Neutrophil (primary cell): Measurements from ENCODE around the gene INHBA.

Experiments used
- H3K27ac ChIP-seq: fragments of 200-600 bp; sonication (generic); 2 replicates; pipeline ENCODE4 v1.5.1; 2016; ENCODE audit warnings: mild to moderate bottlenecking, moderate library complexity
- H3K27me3 ChIP-seq: fragments of 200-600 bp; sonication (generic); 2 replicates; pipeline ENCODE4 v1.6.0; 2016; ENCODE audit warnings: mild to moderate bottlenecking
- H3K36me3 ChIP-seq: fragments of 200-600 bp; sonication (generic); 2 replicates; pipeline ENCODE4 v1.5.1; 2017
- H3K4me1 ChIP-seq, 2 experiments: fragments of 200-600 bp in 1 of 2; sonication (generic) in 1 of 2; 1 replicate in 1 of 2; 2 replicates in 1 of 2; pipeline versions ENCODE4 v1.5.1 to v1.6.1; 2013 to 2016; ENCODE audit warnings: low read depth in 1 of 2, low read length in 1 of 2, mild to moderate bottlenecking in 1 of 2, moderate library complexity in 1 of 2; ENCODE audit not compliant: control insufficient read depth in 1 of 2, insufficient read depth in 1 of 2
- H3K4me3 ChIP-seq, 2 experiments: fragments of 200-600 bp in 1 of 2; sonication (generic) in 1 of 2; 1 replicate in 1 of 2; 2 replicates in 1 of 2; pipeline ENCODE4 v1.5.1; 2013 to 2016; ENCODE audit warnings: low read depth in 1 of 2, low read length in 1 of 2, mild to moderate bottlenecking in 1 of 2, moderate library complexity in 1 of 2
- H3K9me3 ChIP-seq: fragments of 200-600 bp; sonication (generic); 2 replicates; pipeline ENCODE4 v1.5.1; 2016
- CTCF ChIP-seq: fragments of 200-600 bp; sonication (generic); IDR thresholded peaks from 2 replicates; pipeline ENCODE4 v1.5.1; 2016; ENCODE audit warnings: antibody characterized with exemption

INHBA gene

GRCh38 chr7:41744161-41744560 is 41.3 kb upstream of the INHBA start:
- Histone ChIP-seq H3K36me3 (no peaks in the 10 kb centered on the region), H3K9me3 (peaks cover 4% of the 10 kb centered on the region), H3K4me1 (no peaks in the 10 kb centered on the region), H3K4me3 (no peak overlapping the region), H3K27ac (no peak overlapping the region), H3K27me3 (no peaks in the 10 kb centered on the region)
- no peak for TF ChIP-seq CTCF

- Histone ChIP-seq H3K27me3 (no peaks in the 10 kb centered on the region), H3K4me3 (no peak overlapping the region), H3K36me3 (no peaks in the 10 kb centered on the region), H3K9me3 (peaks cover 4% of the 10 kb centered on the region), H3K4me1 (peaks cover 0 to 7% of the 10 kb centered on the region in 2 experiments), H3K27ac (no peak overlapping the region)
- no peak for TF ChIP-seq CTCF
Observed at GRCh38 chr7:41742401-41743020, 39.6 kb upstream of the INHBA start.

- no peaks in the 10 kb centered on the region for H3K36me3 ChIP-seq
- H3K4me1 ChIP-seq: peaks cover 24 to 30% of the 10 kb centered on the region in 2 experiments
- no peak overlapping the region for H3K4me3 ChIP-seq
- H3K27me3 ChIP-seq: no peaks in the 10 kb centered on the region
- no peak overlapping the region for H3K27ac ChIP-seq
- H3K9me3 ChIP-seq: peaks cover 4% of the 10 kb centered on the region
- TF ChIP-seq CTCF: no peak
Observed at GRCh38 chr7:41738806-41739205, 35.9 kb upstream of the INHBA start.

DNA sequence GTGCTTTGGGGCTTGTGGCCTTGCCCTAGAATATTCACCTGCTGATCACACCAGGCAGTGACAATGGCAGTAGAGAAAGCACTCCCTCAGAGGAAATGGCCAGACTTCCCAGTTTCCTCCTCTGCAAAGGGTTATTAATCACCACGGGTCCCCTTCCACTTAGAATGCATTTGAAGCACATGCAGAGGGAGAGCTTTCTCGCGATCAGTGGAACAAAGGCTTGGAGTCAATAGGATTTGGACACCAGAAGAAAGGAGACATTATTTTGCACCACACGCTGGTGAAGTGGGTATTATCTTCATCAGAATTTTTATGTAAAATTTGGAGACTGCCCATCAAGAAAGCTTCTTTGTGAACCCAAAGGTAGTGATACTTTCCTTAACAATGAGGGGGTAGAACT is 35.4 kb upstream of the INHBA start:
- Histone ChIP-seq H3K9me3 (peaks cover 4% of the 10 kb centered on the region), H3K27ac (no peak overlapping the region), H3K4me1 (peaks cover 24 to 30% of the 10 kb centered on the region in 2 experiments), H3K4me3 (no peak overlapping the region), H3K36me3 (no peaks in the 10 kb centered on the region), H3K27me3 (no peaks in the 10 kb centered on the region)
- TF ChIP-seq CTCF: no peak

- H3K27me3 ChIP-seq: no peaks in the 10 kb centered on the region
- H3K9me3 ChIP-seq: no peaks in the 10 kb centered on the region
- H3K4me3 ChIP-seq: no peak overlapping the region
- TF ChIP-seq CTCF: no peak
- no peak overlapping the region for H3K27ac ChIP-seq
- peaks cover 43 to 50% of the 10 kb centered on the region in 2 experiments for H3K4me1 ChIP-seq
- H3K36me3 ChIP-seq: no peaks in the 10 kb centered on the region
Observed at GRCh38 chr7:41735206-41735605, 32.3 kb upstream of the INHBA start.
